ENCODE measurements around the gene AIPL1. TPM values are rescaled to one million over a fixed set of nuclear protein-coding genes. Genes with fewer than 3 reads are reported as not detected.

AIPL1 gene
- total RNA-seq, 1 donor from 2014 or later: not detected

- intact Hi-C loops (cut with micrococcal nuclease): no loop called here
These were observed 53.1 kb downstream of the AIPL1 start for GRCh38 chr17:6381526-6382465.

DNA sequence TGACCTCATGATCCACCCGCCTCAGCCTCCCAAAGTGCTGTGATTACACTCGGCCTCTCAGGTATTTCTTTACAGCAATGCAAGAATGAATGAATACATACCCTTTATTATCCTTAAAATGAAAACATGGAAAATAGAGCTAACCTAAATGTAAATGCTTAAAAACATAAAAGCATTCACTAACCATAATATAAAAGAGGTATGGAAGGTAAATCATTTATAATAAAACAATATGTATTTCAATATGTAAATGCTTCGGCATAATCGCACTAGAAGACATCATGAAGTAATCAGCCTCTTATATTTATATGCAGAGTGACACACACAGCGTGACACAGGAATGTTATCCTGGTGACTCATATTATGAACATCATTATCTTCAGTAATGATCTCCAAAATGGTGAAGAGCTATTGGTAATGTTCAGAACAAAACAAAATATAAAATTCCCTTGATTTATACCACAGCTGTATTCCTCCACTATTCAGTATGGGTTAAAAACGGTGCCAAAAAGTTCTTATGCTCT, 53.9 kb downstream of the AIPL1 start:
- intact Hi-C loops (cut with micrococcal nuclease): no loop called here

DNA sequence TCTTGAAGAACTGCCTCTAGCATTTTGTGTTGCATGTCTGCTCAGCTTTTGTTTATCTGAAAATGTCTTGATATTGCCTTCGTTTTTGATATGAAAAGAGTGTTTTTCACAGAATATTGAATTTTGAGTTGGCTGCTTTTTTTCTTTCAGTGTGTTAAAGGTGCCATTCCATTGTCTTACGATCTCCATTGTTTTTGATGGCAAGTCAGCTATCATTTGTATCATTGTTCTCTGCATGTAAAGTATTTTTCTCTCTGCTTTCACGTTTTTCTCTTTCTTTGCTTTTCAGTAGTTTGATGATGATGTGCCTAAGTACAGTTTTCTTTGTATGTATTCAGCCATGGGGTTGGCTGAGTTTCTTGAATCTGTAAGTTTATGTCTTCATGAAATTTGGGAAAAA, 57.0 kb downstream of the AIPL1 start:
- intact Hi-C loops (cut with micrococcal nuclease): no loop called here

DNA sequence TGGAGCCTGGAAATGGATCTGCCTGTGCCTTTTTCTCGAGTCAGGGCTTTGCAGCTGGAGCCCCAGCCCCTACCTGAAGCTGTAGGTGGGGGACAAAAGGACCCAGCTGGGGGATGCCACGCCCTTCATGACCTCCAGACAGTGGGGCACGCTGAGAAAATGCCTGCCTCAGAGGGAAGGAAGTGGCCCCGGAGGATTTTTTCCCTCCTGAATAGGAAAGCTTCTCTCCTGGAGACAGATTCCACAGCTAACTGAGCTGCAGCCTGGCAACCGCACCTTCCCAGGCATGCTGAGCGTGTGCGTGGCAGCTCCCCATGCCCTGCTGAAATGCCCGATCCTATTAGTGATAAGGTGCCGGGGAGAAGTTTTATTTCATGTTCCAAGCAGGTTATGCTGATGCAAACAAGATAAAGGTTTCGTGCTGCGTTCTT, 58.0 kb downstream of the AIPL1 start:
- intact Hi-C loops (cut with micrococcal nuclease): no loop called here

DNA sequence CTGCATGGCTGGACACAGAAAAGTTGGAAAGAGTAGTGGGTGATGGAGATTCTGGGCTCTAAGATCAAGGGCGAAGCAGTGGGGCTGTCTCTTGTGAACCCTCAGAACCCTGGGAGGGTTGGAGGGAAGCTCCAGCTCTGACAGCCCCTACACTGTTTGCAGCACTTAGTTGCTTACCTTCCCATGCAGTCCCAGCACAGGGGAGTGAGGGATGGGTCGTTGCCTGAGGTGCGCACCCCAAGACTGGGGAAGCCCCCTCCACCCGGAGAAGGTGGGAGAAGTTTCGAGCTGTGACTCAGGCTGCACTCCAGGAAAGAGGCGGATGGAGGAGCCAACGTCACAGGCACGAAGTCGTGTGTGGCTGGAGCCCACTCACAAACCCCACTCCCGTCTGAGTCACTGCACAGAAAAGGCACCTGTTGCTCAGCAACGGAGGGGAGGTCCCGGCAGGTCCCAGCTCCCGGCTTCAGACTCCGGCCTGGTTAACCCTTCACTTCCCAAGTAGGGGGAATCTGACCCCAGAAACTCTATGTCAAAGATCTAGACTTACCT, 60.1 kb downstream of the AIPL1 start:
- intact Hi-C loops (cut with micrococcal nuclease): no loop called here

- intact Hi-C loops (cut with micrococcal nuclease): no loop called here
These were observed 60.6 kb downstream of the AIPL1 start for GRCh38 chr17:6374271-6374691.

Other genes with a start within 250 kb of the AIPL1 start
- gene PIMREG, start 9.3 kb upstream of the AIPL1 start, total RNA-seq: 19.6 and 19.9 TPM in 2 replicates
- 0.83 and 1.0 TPM in 2 replicates for gene PITPNM3, start 121.4 kb upstream of the AIPL1 start, total RNA-seq
- gene KIAA0753, start 205.6 kb upstream of the AIPL1 start, total RNA-seq: 19.6 and 22.4 TPM in 2 replicates
- gene TXNDC17, start 205.9 kb upstream of the AIPL1 start, total RNA-seq: 70.8 and 75.7 TPM in 2 replicates
- 19.1 and 23.7 TPM in 2 replicates for gene MED31, start 216.5 kb upstream of the AIPL1 start, total RNA-seq
- gene C17orf100, start 216.6 kb upstream of the AIPL1 start, total RNA-seq: 2.0 and 2.3 TPM in 2 replicates